H1 (cell line): ENCODE data around the gene CCDC192. TPM values are rescaled to one million over a fixed set of nuclear protein-coding genes. Genes with fewer than 3 reads are reported as not detected.
A peak's percentile ranks its signal among the peaks of the same experiment; 100 is the strongest.

Experiments
- CTCF ChIA-PET: fragments of 300-600 bp; sonication (Branson Sonifier 250); formaldehyde crosslinking; loops from one replicate; lab custom pipeline; 2021; ENCODE audit not compliant: partially characterized antibody; lab: Charles Lee
- POLR2A ChIA-PET: fragments of 300-600 bp; sonication (Branson Sonifier 250); formaldehyde crosslinking; loops from one replicate; lab custom pipeline; 2021; ENCODE audit warnings: inconsistent platforms; ENCODE audit not compliant: partially characterized antibody; lab: Charles Lee
- DNase-seq, 2 experiments: peaks; one replicate each; pipeline versions ENCODE4 v3.0.0 to v3.0.0-alpha.2; 2010 to 2022; ENCODE audit warnings: low spot score in 2 of 2, low read depth in 1 of 2, mixed read lengths in 1 of 2
- FAIRE-seq: peaks from 2 replicates; lab custom pipeline; 2011; peaks lifted over from hg19 to GRCh38; lab: Jason Lieb, UNC
- H2AFZ ChIP-seq: 2 replicates; pipeline ENCODE4 v1.8.1; 2012; ENCODE audit warnings: low read length, inconsistent platforms
- H2AK5ac ChIP-seq: 2 replicates; pipeline ENCODE4 v1.6.1; 2013; ENCODE audit warnings: low read depth, low read length
- H2BK120ac ChIP-seq: replicated peaks from 2 replicates; pipeline ENCODE3; 2013; ENCODE audit warnings: low read depth, low read length, inconsistent platforms
- H2BK12ac ChIP-seq: 2 replicates; pipeline ENCODE4 v1.6.1; 2013; ENCODE audit warnings: low read depth, low read length
- H2BK15ac ChIP-seq: 2 replicates; pipeline ENCODE4 v1.6.1; 2013; ENCODE audit warnings: low read length
- H2BK20ac ChIP-seq: 2 replicates; pipeline ENCODE4 v1.6.1; 2013; ENCODE audit warnings: low read length
- H2BK5ac ChIP-seq: 2 replicates; pipeline ENCODE4 v1.6.1; 2013; ENCODE audit warnings: low read depth, low read length
- H3K14ac ChIP-seq: 2 replicates; pipeline ENCODE4 v1.6.1; 2013; ENCODE audit warnings: inconsistent platforms; ENCODE audit not compliant: insufficient read length
- H3K18ac ChIP-seq: 2 replicates; pipeline ENCODE4 v1.6.1; 2013; ENCODE audit warnings: low read length; ENCODE audit errors: extremely low read depth
- H3K23ac ChIP-seq: 2 replicates; pipeline ENCODE4 v1.6.1; 2013; ENCODE audit warnings: inconsistent platforms; ENCODE audit not compliant: insufficient read length
- H3K23me2 ChIP-seq: 2 replicates; pipeline ENCODE4 v1.6.1; 2013; ENCODE audit warnings: low read depth, low read length
- H3K27ac ChIP-seq: 2 replicates; pipeline ENCODE4 v1.6.1; 2011; ENCODE audit warnings: low read depth, low read length, inconsistent platforms
- H3K27me3 ChIP-seq, 4 experiments: replicated peaks in 1 of 4; 1 replicate in 1 of 4; 2 replicates in 3 of 4; pipeline versions ENCODE4 v1.6.1 to v1.8.1; 2011 to 2013; ENCODE audit warnings: low read length in 3 of 4, mild to moderate bottlenecking in 3 of 4, inconsistent platforms in 2 of 4, mixed read lengths in 2 of 4, moderate library complexity in 1 of 4; ENCODE audit not compliant: control insufficient read depth in 3 of 4, insufficient read depth in 3 of 4; ENCODE audit errors: extremely low read depth in 1 of 4
- H3K36me3 ChIP-seq, 4 experiments: 2 replicates each; pipeline versions ENCODE4 v1.6.1 to v1.8.1; 2011 to 2013; ENCODE audit warnings: mild to moderate bottlenecking in 4 of 4, low read length in 3 of 4, moderate library complexity in 2 of 4, control low read depth in 1 of 4, inconsistent platforms in 1 of 4; ENCODE audit not compliant: insufficient read depth in 4 of 4, control insufficient read depth in 2 of 4
- H3K4ac ChIP-seq: replicated peaks from 2 replicates; pipeline ENCODE3; 2013; ENCODE audit warnings: low read length, low read depth, mixed read lengths, inconsistent platforms; ENCODE audit not compliant: insufficient read length
- H3K4me1 ChIP-seq, 4 experiments: replicated peaks in 1 of 4; 1 replicate in 1 of 4; 2 replicates in 3 of 4; pipeline versions ENCODE4 v1.6.1 to v1.8.1; 2011 to 2013; ENCODE audit warnings: low read length in 3 of 4, inconsistent platforms in 2 of 4, mixed read lengths in 1 of 4; ENCODE audit not compliant: insufficient read depth in 4 of 4, control insufficient read depth in 3 of 4
- H3K4me2 ChIP-seq, 2 experiments: 2 replicates each; pipeline versions ENCODE4 v1.6.1 to v1.8.1; 2011 to 2013; ENCODE audit warnings: low read depth in 2 of 2, low read length in 2 of 2, control low read depth in 1 of 2, inconsistent platforms in 1 of 2, mild to moderate bottlenecking in 1 of 2; ENCODE audit not compliant: insufficient read depth in 1 of 2
- H3K4me3 ChIP-seq, 4 experiments: fragments of 200-600, 300-600 bp in 1 of 4; sonication (generic), shearing (Covaris generic), sonication (Bioruptor Twin) in 1 of 4; 2 replicates each; pipeline versions ENCODE4 v1.5.1 to v1.8.1; 2011 to 2016; ENCODE audit warnings: low read length in 4 of 4, low read depth in 3 of 4, control low read depth in 2 of 4, inconsistent platforms in 2 of 4, mild to moderate bottlenecking in 2 of 4, mixed read lengths in 1 of 4, moderate library complexity in 1 of 4; ENCODE audit not compliant: insufficient read depth in 2 of 4; ENCODE audit errors: extremely low read depth in 1 of 4
- H3K56ac ChIP-seq: replicated peaks from 2 replicates; pipeline ENCODE3; 2013; ENCODE audit warnings: low read depth, mild to moderate bottlenecking, mixed read lengths, low read length, inconsistent platforms; ENCODE audit not compliant: insufficient read length
- H3K79me1 ChIP-seq: 2 replicates; pipeline ENCODE4 v1.6.1; 2013; ENCODE audit warnings: low read depth, low read length, control low read depth
- H3K79me2 ChIP-seq, 2 experiments: 2 replicates each; pipeline versions ENCODE4 v1.6.1 to v1.8.1; 2012 to 2013; ENCODE audit warnings: low read length in 2 of 2, mild to moderate bottlenecking in 2 of 2, inconsistent platforms in 1 of 2; ENCODE audit not compliant: insufficient read depth in 2 of 2, control insufficient read depth in 1 of 2
- H3K9ac ChIP-seq, 4 experiments: replicated peaks in 1 of 4; 1 replicate in 1 of 4; 2 replicates in 3 of 4; pipeline versions ENCODE4 v1.6.1 to v1.8.1; 2011 to 2013; ENCODE audit warnings: low read depth in 3 of 4, low read length in 3 of 4, control low read depth in 2 of 4, mild to moderate bottlenecking in 2 of 4, moderate library complexity in 2 of 4, inconsistent platforms in 1 of 4; ENCODE audit errors: extremely low read depth in 1 of 4
- H3K9me3 ChIP-seq, 2 experiments: 2 replicates each; pipeline versions ENCODE4 v1.6.1 to v1.8.1; 2012 to 2013; ENCODE audit warnings: mild to moderate bottlenecking in 2 of 2, moderate library complexity in 2 of 2, control low read depth in 1 of 2, inconsistent platforms in 1 of 2, low read depth in 1 of 2, low read length in 1 of 2, mixed read lengths in 1 of 2; ENCODE audit not compliant: insufficient read depth in 2 of 2
- H4K20me1 ChIP-seq, 2 experiments: replicated peaks in 1 of 2; 2 replicates each; pipeline versions ENCODE3 to v1.8.1; 2011 to 2013; ENCODE audit warnings: inconsistent platforms in 2 of 2, low read length in 2 of 2, mild to moderate bottlenecking in 1 of 2; ENCODE audit not compliant: insufficient read depth in 2 of 2, control insufficient read depth in 1 of 2
- H4K5ac ChIP-seq: 2 replicates; pipeline ENCODE4 v1.6.1; 2013; ENCODE audit warnings: low read length, low read depth, mixed read lengths, inconsistent platforms; ENCODE audit not compliant: insufficient read length
- H4K8ac ChIP-seq: 2 replicates; pipeline ENCODE4 v1.8.0; 2013; ENCODE audit warnings: mild to moderate bottlenecking, moderate library complexity, low read length, inconsistent platforms; ENCODE audit not compliant: insufficient read depth; ENCODE audit errors: extremely low read depth
- H4K91ac ChIP-seq: replicated peaks from 2 replicates; pipeline ENCODE3; 2013; ENCODE audit warnings: low read length, mixed read lengths, inconsistent platforms; ENCODE audit not compliant: insufficient read length
- BRCA1 ChIP-seq: IDR thresholded peaks from 2 replicates; pipeline ENCODE4 v1.6.1; 2012; ENCODE audit warnings: low read depth, low read length, improper control_type of control experiment
- KDM1A ChIP-seq: fragments of 200-600, 300-600 bp; sonication (generic); IDR thresholded peaks from 2 replicates; pipeline ENCODE4 v1.7.1; 2016; ENCODE audit warnings: mild to moderate bottlenecking, low read length, borderline replicate concordance
- RAD21 ChIP-seq, 2 experiments: IDR thresholded peaks in 1 of 2; conservative IDR thresholded peaks in 1 of 2; 2 replicates each; pipeline ENCODE4 v1.6.1; 2011; ENCODE audit warnings: low read depth in 2 of 2, low read length in 2 of 2, improper control_type of control experiment in 1 of 2, inconsistent platforms in 1 of 2, mild to moderate bottlenecking in 1 of 2, moderate library complexity in 1 of 2
- SIX5 ChIP-seq: IDR thresholded peaks from 2 replicates; pipeline ENCODE4 v1.6.1; 2011; ENCODE audit warnings: mild to moderate bottlenecking, low read depth, low read length
- TAF7 ChIP-seq: optimal IDR thresholded peaks from 2 replicates; pipeline ENCODE3; 2011; ENCODE audit warnings: low read depth, mild to moderate bottlenecking, inconsistent platforms, low read length, moderate library complexity, borderline replicate concordance
- WGBS, 2 experiments: shearing (Covaris generic) in 1 of 2; methylation state at CpG; one replicate each; pipeline versions ENCODE4 v1.1.6 to v1.1.7; 2013 to 2015; ENCODE audit warnings: low lambda C conversion rate in 2 of 2, mixed read lengths in 2 of 2, inconsistent platforms in 1 of 2, low coverage in 1 of 2, missing lambda C conversion rate in 1 of 2; ENCODE audit not compliant: insufficient replicate concordance in 2 of 2, insufficient coverage in 1 of 2, insufficient read length in 1 of 2; ENCODE audit errors: extremely low coverage in 1 of 2, missing lambda C conversion rate in 1 of 2; 5-methylcytosine and 5-hydroxymethylcytosine counted together
- polyA plus RNA-seq, 7 experiments: library from polyadenylated mRNA; depleted of rRNA in 3 of 7; stranded (reverse) in 5 of 7; unstranded in 2 of 7; fragments of >200 nt in 5 of 7; fragments of 200-250 nt in 2 of 7; gene quantifications; 1 replicate in 5 of 7; 2 replicates in 1 of 7; 4 replicates in 1 of 7; pipeline versions ENCODE4 v1.2.1 to v1.2.3, GENCODE V29; 2011 to 2013; ENCODE audit warnings: missing spikeins in 2 of 7, mixed read lengths in 2 of 7
- total RNA-seq: library from RNA; stranded (reverse); fragmentation: NEBNext Ultra II Directional; extraction: Animal tissue kit (Norgen Biotek cat#: 25700); gene quantifications from 2 replicates; pipeline ENCODE4 v1.2.1, GENCODE V29; 2021
- TF ChIP-seq, protein P1 (sequence below), 3 experiments: IDR thresholded peaks; 1 replicate in 2 of 3; 2 replicates in 1 of 3; pipeline versions ENCODE4 v1.5.1 to v1.6.1; 2011; ENCODE audit warnings: low read length in 3 of 3, mild to moderate bottlenecking in 3 of 3, inconsistent platforms in 2 of 3, low read depth in 1 of 3, moderate library complexity in 1 of 3; ENCODE audit not compliant: insufficient read depth in 1 of 3; ENCODE audit errors: control extremely low read depth in 1 of 3

Gene CCDC192
- total and polyA plus RNA-seq, 2 of the 8 experiments (the other 6 are each of a cell fraction or from before 2014, with no cell fraction given), result 0.61 TPM; not detected in 1

DNA sequence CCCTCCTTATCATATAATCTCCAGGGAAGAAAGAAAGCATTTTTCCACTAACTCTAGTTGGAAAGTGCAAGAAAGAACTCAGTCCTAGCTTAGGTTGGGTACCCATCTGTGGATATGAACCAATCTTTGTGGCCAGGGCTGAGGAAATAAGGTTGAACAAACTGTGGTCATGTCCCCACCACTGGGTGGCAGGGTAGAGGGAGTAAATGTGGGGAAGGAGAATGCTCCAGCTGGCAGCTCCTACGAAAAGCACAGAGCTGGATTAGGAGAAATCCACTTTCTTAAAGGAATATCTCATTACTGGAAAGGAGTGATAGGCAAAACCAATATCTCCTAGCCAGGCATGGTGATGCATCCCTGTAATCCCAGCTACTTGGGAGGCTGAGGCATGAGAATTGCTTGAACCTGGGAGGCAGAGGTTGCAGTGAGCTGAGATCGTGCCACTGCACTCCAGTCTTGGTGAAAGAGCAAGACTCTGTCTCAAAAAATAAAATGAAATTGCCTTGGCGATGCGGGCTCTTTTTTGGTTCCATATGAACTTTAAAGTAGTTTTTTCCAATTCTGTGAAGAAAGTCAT lies 175.1 kb downstream of the CCDC192 start:
- FAIRE-seq (peak; percentile 42), DNase-seq (peak; percentile 13 to 67)
- ChIA-PET CTCF (interaction anchor here (0.6 to 5.8 kb wide), 30 partner anchors 8 to 1759 kb away, joined by 3 to 53 read pairs (median 3); no protein-coding TSS in a partner anchor), POLR2A (no interaction called here)
- Histone ChIP-seq H3K23ac (no peak overlapping the region), H2BK120ac (no peak overlapping the region), H3K27me3 (no peaks in the 10 kb centered on the region), H3K4me1 (peaks cover 0 to 2% (median 0%) of the 10 kb centered on the region in 4 experiments; a peak in 1 of 7 replicates), H2AFZ (no peak overlapping the region; the same call in 1 of the 2 replicates), H4K5ac (no peak overlapping the region), H3K4me2 (no peak overlapping the region), H2BK5ac (no peak overlapping the region), H3K79me2 (no peaks in the 10 kb centered on the region), H3K4me3 (no peak overlapping the region), H3K4ac (no peak overlapping the region), H4K8ac (no peak overlapping the region), H3K14ac (no peak overlapping the region), H2BK15ac (no peak overlapping the region), H3K36me3 (no peaks in the 10 kb centered on the region), H3K79me1 (no peaks in the 10 kb centered on the region), H2AK5ac (no peak overlapping the region), H4K20me1 (no peaks in the 10 kb centered on the region), H4K91ac (no peak overlapping the region), H3K9ac (no peak overlapping the region), H3K9me3 (no peaks in the 10 kb centered on the region), H3K27ac (no peak overlapping the region), H2BK20ac (no peak overlapping the region), H3K23me2 (no peaks in the 10 kb centered on the region), H3K18ac (no peak overlapping the region), H3K56ac (no peak overlapping the region), H2BK12ac (no peak overlapping the region)
- no peak for TF ChIP-seq BRCA1
- TF ChIP-seq KDM1A, result no peak
- TF ChIP-seq, protein P1, sequence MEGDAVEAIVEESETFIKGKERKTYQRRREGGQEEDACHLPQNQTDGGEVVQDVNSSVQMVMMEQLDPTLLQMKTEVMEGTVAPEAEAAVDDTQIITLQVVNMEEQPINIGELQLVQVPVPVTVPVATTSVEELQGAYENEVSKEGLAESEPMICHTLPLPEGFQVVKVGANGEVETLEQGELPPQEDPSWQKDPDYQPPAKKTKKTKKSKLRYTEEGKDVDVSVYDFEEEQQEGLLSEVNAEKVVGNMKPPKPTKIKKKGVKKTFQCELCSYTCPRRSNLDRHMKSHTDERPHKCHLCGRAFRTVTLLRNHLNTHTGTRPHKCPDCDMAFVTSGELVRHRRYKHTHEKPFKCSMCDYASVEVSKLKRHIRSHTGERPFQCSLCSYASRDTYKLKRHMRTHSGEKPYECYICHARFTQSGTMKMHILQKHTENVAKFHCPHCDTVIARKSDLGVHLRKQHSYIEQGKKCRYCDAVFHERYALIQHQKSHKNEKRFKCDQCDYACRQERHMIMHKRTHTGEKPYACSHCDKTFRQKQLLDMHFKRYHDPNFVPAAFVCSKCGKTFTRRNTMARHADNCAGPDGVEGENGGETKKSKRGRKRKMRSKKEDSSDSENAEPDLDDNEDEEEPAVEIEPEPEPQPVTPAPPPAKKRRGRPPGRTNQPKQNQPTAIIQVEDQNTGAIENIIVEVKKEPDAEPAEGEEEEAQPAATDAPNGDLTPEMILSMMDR (IDR thresholded peaks at IDR 0.05; ENCODE audit: control extremely low read depth in 1 of 3, insufficient read depth in 1 of 3, low read depth in 1 of 3, low read length in 3 of 3), result peak; percentile 69 to 85 (median 80)
- TF ChIP-seq RAD21 (IDR thresholded peaks at IDR 0.05 in 1 of 2, conservative IDR thresholded peaks at IDR 0.05 in 1 of 2; ENCODE audit: low read depth in 2 of 2, low read length in 2 of 2), result peak; percentile 69 to 78
- TF ChIP-seq SIX5, result no peak
- no peak for TF ChIP-seq TAF7
- 76% methylated on average over 4 of the region's 4 CpGs; no CpG with 5 or more reads in 1 of the 2 experiments for WGBS, 2 experiments
